OCI-LY7 (cell line): ENCODE data around the gene PDZRN4.

Experiments
- CTCF ChIP-seq: fragments of 200-600 bp; sonication (generic); conservative IDR thresholded peaks from 2 replicates; pipeline ENCODE4 v1.5.1; 2014; ENCODE audit warnings: mild to moderate bottlenecking, antibody characterized with exemption, low read length, moderate library complexity, mixed read lengths
- EZH2phosphoT487 ChIP-seq: fragments of 200-600 bp; sonication (generic); IDR thresholded peaks from 2 replicates; pipeline ENCODE4 v1.6.1; 2018; ENCODE audit warnings: low read depth, borderline replicate concordance, mild to moderate bottlenecking, mixed run types, antibody characterized with exemption, low read length, moderate library complexity, mixed read lengths

- TF ChIP-seq CTCF = no peak
- TF ChIP-seq EZH2phosphoT487 = no peak
Measured at GRCh38 chr12:41460906-41461305, 272.8 kb downstream of the PDZRN4 start.
